HUDEP-2 (cell line): ENCODE data around the gene SPPL3.
"Not testable (repeated sequence)": the region's sequence is repeated elsewhere in the genome, so short reads cannot be mapped to it uniquely, and the experiment has no call there.

Source experiments
- DNase-seq, 76 experiments: peaks; one replicate each; lab custom pipeline; 2025; ENCODE audit not compliant: unreplicated experiment in 76 of 76; lab: John Stamatoyannopoulos, UW

The SPPL3 gene

DNA sequence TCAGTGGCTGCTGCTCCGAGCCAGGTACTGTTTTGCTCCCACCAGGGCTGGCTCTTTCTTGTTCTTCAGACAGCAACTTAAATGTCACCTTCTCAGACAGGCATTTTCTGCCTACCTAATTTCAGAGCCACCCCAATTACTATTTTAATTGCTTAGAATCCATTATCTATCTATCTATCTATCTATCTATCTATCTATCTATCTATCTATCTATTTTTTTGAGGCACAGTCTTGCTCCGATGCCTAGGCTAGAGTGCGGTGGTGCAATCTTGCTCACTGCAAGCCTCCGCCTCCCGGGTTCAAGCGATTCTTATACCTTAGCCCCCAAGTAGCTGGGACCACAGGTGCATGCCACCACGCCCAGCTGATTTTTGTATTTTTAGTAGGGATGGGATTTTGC is 58.5 kb downstream of the SPPL3 start:
- no peak for DNase-seq

DNA sequence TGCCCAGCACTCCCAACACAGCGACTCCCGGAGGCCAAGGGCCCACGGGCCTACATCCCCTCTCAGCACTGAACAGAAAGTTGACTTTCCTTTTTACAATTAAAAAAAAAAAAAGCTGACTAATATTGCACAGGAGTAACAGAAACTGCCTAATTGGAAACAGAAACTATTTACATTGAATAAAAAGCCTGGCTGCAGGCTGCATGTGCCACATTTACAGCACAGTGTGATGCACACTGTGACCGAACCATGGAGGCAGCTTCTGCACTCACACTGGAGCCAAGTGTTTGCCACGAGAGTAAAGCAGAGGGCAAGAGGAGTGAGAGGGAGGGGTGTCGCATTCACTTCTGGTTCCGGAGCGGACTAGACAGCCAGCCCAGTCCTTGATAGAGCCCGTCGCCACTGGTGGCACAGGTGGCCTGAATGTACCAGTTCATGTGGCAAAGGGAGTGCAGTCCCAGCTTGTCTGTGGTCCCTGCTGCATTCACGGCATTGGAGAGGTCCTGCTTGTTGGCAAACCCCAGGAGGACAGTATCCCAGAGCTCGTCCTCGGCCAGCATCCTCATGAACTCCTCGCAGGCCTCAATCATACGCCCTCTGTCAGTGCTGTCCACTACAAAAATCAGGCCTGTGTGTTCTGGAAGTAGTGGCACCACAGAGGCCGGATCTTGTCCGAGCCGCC is 59.2 kb downstream of the SPPL3 start:
- no peak for DNase-seq

DNA sequence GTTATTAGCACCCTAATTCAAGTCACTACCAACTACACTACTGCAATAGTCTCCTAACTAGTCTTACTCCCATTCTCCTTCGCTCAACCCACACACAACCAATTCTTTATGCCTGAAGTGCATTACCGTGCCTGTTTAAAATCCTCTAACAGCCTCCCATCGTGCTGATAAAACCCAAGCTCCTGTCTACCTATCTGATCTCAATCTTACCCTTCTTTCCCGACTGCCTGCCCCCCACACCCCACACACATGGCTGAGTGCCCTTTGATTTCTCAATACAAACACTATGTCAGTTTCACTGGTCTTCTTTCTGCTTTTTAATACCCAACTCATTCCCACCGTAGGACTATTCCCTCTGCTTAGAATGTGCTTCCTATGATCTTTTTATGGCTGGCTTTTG is 59.9 kb downstream of the SPPL3 start:
- no peak for DNase-seq

DNA sequence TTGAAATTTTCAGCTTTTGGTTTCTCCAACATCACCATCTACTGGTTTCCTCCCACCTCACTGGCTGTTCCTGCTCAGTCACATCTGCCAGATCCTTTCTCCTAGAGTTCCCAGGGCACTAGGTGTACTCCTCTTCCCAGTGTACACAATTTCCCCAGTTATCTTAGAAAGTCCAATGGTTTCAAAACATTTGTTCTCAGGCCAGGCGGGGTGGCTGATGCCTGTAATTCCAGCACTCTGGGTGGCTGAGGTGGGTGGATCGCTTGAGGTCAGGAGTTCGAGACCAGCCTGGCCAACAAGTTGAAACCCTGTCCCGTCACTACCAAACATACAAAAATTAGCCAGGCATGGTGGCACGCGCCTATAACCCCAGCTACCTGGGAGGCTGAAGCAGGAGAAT is 60.7 kb downstream of the SPPL3 start:
- no peak for DNase-seq

DNA sequence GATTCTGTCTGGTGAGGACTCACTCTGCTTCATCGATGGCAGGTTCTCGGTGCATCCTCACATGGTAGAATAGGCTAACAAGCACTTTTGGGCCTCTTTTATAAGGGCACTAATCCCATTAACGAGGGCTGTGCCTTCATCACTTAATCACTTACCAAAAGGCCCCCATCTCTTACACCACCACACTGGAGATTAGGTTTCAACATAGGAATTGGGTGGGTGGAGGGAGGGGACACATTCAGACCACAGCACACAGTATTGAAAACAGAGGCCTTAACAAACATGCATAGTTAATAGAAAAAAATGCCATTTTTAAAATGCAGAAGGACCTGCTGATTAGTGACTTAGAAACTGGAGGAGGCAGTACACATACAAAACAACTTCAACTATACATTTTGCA is 61.6 kb downstream of the SPPL3 start:
- DNase-seq: no peak

DNA sequence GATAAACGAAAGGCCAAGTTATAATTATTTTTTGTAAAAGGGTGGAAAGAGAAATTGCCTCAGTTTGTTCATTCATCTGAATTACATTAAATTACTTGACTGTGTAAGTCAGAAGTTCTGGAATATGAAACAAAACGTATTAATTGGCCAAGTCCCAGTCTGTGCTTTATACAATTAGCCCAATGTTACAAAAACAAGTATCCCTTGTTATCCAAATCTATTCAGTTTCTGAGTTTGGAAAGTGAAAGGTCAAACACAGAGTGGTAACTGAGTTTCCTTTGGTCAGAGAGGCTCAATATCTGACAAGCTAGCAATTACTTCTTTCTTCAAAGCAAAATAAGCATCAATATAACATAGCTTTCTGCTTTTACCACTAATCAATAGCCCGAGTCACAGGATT is 62.6 kb downstream of the SPPL3 start:
- no peak for DNase-seq

DNA sequence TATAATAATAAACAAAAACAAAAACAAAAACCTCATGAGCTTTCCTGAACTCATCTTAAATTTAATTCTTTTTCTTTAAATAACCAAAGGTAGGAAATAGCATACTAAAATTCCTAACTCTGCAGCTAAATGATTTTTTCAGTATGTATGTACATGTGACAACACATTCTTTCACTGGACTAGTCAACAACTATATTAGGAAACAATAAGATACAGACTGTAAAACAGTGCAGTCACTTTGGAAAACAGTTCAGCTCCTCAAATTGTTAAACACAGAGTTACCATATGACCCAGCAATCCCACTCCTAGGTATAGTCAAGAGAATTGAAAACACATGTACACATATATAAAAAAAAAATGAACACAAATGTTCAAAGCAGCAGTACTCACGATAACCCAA is 64.7 kb downstream of the SPPL3 start:
- DNase-seq: no peak

DNA sequence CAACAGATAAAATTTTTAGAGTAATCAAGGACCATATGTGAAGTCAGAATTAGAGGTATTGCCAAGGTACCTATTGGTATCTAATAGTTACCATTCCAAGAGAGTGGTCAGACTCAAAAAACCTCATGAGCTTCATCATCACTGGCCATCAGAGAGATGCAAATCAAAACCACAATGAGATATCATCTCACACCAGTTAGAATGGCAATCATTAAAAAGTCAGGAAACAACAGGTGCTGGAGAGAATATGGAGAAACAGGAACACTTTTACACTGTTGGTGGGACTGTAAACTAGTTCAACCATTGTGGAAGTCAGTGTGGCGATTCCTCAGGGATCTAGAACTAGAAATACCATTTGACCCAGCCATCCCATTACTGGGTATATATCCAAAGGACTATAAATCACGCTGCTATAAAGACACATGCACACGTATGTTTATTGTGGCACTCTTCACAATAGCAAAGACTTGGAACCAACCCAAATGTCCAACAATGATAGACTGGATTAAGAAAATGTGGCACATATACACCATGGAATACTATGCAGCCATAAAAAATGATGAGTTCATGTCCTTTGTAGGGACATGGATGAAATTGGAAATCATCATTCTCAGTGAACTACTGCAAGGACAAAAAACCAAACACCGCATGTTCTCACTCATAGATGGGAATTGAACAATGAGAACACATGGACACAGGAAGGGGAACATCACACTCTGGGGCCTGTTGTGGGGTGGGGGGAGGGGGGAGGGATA is 65.4 kb downstream of the SPPL3 start:
- DNase-seq: not testable (repeated sequence)

DNA sequence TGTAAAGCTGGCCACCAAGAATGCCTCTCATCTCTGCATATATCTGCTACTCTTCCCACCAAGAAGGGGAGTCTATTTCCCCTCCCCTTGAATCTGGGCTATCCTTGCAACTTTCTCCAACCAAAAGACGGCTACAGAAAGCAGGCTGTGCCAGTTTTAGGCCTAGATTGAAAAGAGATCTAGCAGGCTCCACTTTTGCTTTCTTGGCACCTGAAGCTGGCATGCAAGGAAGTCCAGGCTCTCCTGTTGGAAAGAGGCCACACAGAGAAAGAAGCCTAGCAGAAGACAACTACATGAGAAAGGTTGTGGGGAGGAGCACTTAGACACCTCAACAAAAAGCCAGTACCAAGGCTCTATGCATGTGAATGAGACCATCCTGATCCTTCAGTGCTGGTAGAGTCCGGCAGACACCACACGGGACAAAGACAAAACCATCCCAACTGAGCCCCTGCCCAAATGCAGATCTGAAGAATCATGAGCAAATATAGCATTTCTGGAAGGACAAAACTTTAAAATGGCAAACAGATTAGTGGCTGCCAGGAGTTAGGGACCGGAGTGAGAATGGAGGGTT is 68.0 kb downstream of the SPPL3 start:
- DNase-seq: no peak

DNA sequence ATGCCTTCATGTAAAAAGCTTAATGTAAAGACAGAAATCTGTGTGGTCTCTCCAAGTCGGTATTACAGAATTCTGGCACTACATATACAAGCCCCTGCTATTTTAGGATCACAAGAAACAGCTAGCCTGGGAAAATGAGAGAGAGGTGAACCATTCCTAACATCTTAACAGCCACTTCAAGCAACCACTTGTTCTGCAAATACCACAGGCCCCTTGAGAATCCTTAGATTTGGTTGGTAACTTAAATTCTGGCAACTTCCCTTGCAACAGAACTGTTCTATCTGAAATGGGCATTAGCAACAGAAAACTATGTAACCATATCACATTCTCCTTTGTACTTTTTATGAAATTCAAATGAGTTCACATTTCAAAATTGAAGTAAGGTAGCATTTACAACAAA is 68.5 kb downstream of the SPPL3 start:
- DNase-seq: no peak

DNA sequence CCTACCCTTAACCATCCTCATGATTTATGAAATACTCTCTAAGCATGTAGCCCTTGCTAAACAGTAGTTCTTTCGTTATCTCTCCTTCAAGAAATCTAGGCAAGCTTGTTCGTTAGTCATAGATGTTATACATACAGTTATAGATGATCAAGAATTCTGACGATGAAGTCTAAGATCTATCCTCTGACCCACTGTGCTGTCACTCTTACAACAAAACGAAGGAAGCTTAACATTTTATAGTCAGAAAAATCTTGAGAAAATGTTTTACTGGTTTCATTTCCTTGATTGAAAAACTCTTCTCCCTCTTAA is 68.9 kb downstream of the SPPL3 start:
- no peak for DNase-seq

DNA sequence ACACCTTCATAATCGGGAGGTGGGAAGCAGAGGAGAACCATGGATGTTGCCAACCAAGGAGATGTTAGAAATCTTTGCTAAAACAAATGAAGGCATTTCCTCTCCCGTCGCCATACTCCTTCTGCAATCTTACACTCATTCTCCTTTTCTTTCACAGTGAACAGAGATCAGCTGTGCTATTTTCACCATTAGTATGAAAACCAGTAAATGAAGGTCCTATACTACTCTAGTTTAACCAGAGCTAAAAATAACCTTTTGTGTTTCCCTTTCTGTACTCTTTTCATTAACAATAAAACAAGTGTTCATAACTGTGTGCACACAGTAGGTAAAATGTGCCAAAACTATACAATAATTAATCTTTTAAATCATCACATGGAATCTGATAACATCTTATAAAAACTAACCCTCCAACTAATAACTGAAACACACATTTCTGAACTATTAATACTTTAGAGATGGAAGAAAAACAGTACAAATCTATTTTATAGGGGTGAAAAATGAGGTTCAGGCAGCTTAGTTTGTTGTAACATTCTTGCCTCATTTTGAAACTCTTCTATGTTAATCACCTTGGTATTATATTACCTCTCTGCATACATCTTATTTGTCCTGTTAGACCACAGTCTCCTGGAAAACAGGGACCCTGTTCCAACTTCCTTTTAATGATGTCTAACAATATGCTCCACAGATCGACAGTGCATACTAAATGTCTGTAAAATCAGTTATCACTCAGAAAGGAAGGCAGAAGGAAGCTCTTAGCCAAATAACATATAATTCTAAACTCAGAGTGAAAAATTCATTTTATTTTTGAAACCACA is 69.5 kb downstream of the SPPL3 start:
- no peak for DNase-seq

DNA sequence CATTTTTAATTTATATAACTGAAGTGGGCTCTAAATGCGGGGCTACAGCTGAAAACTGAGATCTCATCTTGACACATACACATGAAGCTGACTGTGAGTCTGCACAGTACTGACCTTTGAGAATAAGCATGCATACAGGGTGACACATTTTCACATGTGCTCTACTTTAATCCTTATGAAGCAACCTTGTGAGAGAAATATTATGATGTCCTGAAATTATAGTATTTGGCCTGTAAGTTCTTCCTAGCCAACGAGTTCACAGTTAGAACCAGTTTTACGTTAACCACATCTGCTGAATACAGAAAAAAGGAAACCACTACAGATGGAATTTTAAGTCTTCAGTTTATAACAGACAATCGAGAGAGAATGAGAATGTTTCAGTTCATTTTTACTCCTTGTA is 70.3 kb downstream of the SPPL3 start:
- no peak for DNase-seq

DNA sequence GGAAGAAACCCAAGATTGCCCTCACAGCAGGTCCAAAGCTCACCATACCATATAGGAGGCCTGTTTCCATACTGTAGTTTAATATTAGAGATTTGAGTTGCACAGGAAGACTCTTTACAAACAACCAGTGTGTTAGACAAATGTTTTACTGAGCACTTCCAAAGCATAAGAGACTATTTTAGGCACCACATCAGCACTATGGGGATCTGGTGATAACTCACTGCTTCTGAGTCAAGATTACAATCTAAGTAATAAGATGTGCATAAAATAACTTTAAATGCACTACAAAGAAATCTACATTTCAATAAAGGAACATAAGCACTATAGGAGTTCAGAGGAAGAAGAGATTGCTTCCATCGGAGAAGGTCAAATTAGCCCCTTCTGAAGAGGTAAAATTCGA is 71.4 kb downstream of the SPPL3 start:
- no peak for DNase-seq

DNA sequence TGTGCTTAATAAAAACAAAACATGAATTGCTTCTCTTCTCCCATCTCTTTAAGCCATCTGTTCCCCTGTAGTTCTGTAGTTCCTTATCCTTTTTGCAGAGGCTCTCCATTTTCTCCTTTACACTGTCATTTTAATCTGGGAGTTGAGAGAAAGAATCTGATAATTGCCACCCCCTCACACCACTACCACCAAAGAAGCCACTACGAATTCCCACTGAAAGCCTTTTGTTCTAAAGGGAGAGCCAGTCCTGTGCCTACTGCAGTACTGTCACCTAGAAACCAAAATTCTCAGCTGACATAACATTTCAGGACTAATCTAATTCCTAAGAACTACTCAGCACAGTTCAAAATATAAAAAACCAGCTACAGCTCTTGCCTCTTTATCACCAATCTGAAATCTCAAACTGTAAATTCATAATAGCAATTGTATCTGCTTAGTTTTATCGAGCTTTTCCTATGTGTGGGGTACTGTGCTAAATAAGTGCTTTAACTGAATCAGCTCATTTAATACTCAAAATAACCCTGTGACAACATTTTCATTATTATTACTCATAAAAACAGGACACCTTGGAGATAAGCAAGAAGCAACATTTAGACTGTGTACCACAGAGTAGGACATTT is 72.4 kb downstream of the SPPL3 start:
- DNase-seq: no peak

DNA sequence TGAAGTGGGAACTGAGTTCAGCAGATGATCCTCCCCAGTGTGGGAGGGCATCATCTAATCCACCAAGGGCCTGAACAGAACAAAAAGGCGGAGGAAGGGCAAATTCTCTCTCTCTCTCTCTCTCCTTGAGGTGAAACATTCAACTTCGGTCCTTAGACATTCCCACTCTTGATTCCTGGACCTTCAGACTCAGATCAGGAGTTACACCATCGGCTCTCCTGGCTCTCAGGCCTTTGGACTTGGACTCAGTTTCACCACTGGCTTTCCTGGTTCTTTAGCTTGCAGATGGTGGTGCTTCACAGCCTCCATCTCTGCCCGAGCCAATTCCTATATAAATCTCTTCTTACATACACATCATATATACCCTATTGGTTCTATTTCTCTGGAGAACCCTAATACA is 73.2 kb downstream of the SPPL3 start:
- DNase-seq: no peak

DNA sequence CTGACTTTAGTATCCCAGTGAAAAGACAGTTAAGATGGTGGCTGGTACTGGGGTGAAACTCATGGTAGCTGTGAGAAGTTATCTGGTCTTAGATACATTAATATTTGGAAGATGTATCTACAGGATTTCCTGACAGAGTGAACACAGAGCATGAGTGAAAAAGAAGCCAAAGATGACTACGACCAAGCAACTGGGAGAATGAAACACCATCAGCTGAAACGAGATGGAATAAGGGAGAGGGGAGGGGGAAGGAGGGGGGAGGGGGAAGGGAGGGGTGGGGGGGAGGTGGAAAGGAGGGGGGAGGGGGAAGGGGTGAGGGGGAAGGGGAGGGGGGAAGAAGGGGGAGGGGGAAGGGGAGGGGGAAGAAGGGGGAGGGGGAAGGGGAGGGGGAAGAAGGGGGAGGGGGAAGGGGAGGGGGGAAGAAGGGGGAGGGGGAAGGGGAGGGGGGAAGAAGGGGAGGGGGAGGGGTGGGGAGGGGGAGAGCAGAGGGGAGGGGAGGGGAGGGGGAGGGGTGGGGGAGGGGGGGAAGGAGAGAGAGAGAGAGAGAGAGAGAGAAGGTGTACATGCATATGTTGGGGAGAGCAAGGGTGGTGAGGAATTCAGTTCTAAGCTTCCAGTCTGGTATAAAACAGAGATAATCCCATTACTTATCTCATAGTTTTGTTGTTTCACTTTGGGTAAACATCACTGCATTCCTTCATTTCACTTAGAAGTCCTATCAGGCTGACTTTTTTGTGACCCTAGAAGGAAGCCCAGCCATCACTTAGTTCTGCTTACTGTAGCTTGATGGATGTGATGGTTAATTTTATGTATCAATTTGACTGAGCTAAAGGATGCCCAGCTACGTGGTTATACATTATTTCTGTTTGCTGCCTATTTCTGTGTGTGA is 73.9 kb downstream of the SPPL3 start:
- DNase-seq: peak in 1 of 76 experiments; percentile 4

DNA sequence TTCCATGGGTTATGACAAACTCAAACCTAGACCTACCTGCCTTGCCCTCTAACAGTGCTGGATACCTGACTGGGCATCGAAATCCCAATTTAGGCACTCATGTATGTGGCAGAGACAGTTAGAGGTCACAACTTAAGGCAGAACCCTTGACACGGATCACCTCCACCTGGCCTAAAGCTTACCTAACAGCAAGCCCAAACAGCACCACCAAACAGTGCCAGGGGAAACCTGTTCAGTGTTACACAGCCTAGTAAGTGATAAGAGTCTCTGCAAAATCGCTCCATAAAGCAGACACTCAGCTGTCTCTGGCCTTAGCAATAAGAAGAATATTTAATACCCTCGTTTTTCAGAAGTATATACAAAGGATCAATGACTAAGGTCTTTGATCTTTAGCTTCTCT is 77.8 kb downstream of the SPPL3 start:
- DNase-seq: no peak

DNA sequence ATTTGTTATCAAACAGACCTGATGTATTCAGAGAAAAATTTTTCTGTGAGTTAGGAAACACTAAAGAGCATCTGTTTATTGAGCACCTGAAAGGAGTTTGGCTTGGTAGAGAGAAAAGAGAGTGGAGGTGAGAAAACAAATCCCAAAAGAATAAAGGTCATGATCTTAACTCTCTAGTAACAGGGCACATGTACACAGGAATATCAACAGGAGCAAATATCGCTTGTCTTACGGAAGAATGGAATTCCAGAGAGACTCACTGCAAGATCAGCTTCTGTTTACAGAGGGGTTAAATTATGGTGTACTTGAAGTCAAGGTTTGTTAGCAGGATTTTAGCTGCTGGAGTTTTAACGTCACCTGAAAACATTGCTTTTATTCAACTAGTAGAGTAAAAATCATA is 78.8 kb downstream of the SPPL3 start:
- DNase-seq: no peak

DNA sequence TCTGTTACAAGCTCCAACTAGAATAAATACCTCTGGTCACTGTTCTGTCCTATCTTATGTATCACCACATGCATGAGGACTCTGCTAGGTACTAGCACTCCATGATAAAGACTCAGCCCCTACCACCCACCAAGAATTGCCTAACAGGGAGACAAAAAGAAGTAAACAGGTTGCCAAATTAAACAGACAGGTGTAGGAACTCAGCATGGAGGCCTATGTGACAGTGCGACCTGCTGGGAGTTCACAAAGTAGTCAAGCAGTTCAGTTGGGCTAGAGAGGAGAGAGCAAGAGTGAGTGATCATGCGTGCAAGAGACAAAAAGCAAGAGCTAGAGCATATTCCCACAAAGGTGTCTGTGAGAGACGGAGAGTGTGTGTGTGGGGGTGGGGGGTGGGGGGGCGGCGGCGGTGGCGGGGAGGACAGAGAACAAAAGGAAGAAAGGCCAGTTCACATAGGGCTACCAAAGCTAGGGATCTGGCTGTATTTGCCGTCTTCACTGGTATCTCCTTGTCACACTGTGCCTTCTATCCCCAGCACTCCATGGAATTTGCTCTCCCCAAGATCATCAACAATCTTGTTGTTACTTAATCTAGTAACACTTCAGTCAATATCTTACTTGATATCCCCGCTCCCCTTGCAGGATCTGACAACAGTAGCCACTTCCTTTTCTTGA is 81.2 kb downstream of the SPPL3 start:
- DNase-seq: no peak
